ENCODE data around the gene ITGAV.

ITGAV gene

GRCh38 chr2:186724736-186725135, 134.9 kb downstream of the ITGAV start:
- no peak for TF ChIP-seq ZNF274 (IDR thresholded peaks at IDR 0.05; ENCODE audit: low read depth, low read length)
- no peak for TF ChIP-seq YY1 (IDR thresholded peaks at IDR 0.05; ENCODE audit: insufficient read depth, insufficient read length)
- no peak for TF ChIP-seq SUZ12 (IDR thresholded peaks at IDR 0.05; ENCODE audit: extremely low read depth, insufficient read depth, insufficient read length)
- no peaks in the 10 kb centered on the region for H3K4me1 ChIP-seq (ENCODE audit: insufficient read depth, insufficient read length)
- DNase-seq (ENCODE audit: low read depth, low spot score): no peak

DNA sequence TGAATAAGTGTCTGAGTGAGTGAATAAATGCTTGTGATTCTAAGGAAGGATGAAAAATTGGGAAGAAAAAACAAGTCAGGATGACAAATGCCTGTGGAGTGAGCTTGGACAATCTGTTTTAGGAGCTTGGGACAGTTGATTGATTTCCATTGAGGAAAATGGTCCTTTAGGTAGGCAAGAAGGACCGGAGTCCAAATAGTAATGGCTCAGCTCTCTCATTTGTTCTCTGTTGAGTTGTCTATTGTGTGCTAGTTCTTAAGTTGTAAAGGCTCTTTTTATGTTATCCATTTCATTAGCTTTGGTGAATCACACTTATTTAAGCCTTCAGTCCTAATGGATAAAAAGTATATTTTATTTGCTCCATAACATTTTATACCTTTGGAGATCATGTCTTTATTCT, 135.9 kb downstream of the ITGAV start:
- Histone ChIP-seq H3K4me3 (ENCODE audit: insufficient read length, low read depth) (no peak overlapping the region), H3K36me3 (ENCODE audit: insufficient read depth, insufficient read length, low read length) (no peaks in the 10 kb centered on the region), H3K27me3 (ENCODE audit: insufficient read depth, insufficient read length) (no peaks in the 10 kb centered on the region), H3K9ac (ENCODE audit: insufficient read length, low read depth) (no peak overlapping the region), H3K4me1 (ENCODE audit: insufficient read depth, insufficient read length) (no peaks in the 10 kb centered on the region), H3K9me3 (ENCODE audit: insufficient read depth, low read length) (no peaks in the 10 kb centered on the region)
- TF ChIP-seq YY1 (IDR thresholded peaks at IDR 0.05; ENCODE audit: insufficient read depth, insufficient read length) (no peak), ZNF274 (IDR thresholded peaks at IDR 0.05; ENCODE audit: low read depth, low read length) (no peak), SUZ12 (IDR thresholded peaks at IDR 0.05; ENCODE audit: extremely low read depth, insufficient read depth, insufficient read length) (no peak)
- no peak for DNase-seq (ENCODE audit: low read depth, low spot score)

More at GRCh38 chr2:186724736-186725135, 134.9 kb downstream of the ITGAV start:
- H3K9me3 ChIP-seq (ENCODE audit: insufficient read depth, low read length): no peaks in the 10 kb centered on the region
- H3K36me3 ChIP-seq (ENCODE audit: insufficient read depth, insufficient read length, low read length): no peaks in the 10 kb centered on the region
- no peak overlapping the region for H3K4me3 ChIP-seq (ENCODE audit: insufficient read length, low read depth)
- H3K27me3 ChIP-seq (ENCODE audit: insufficient read depth, insufficient read length): no peaks in the 10 kb centered on the region
- no peak overlapping the region for H3K9ac ChIP-seq (ENCODE audit: insufficient read length, low read depth)

DNA sequence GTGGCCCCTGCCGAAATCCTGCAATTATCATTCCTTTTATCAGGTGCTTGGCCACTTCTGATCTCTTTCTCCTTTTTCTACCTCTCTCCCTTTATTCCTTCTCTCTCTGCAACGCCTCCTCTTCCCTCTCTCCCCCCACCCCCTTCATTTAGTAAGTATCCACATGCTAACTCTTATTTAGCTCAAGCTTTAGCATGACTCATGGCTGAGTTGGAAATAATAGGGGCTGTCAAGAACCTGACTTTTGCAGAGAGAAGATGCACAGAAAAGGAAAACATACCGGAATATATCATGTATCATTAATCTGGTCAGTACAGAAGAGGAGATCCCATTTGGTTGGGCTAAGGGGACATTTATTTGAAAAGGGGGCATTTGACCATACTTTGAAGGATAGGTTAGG, 137.1 kb downstream of the ITGAV start:
- Histone ChIP-seq H3K9ac (ENCODE audit: insufficient read length, low read depth) (no peak overlapping the region), H3K36me3 (ENCODE audit: insufficient read depth, insufficient read length, low read length) (no peaks in the 10 kb centered on the region), H3K4me1 (ENCODE audit: insufficient read depth, insufficient read length) (no peaks in the 10 kb centered on the region), H3K9me3 (ENCODE audit: insufficient read depth, low read length) (peaks cover 9% of the 10 kb centered on the region), H3K4me3 (ENCODE audit: insufficient read length, low read depth) (no peak overlapping the region), H3K27me3 (ENCODE audit: insufficient read depth, insufficient read length) (no peaks in the 10 kb centered on the region)
- no peak for TF ChIP-seq YY1 (IDR thresholded peaks at IDR 0.05; ENCODE audit: insufficient read depth, insufficient read length)
- TF ChIP-seq ZNF274 (IDR thresholded peaks at IDR 0.05; ENCODE audit: low read depth, low read length): no peak
- no peak for TF ChIP-seq SUZ12 (IDR thresholded peaks at IDR 0.05; ENCODE audit: extremely low read depth, insufficient read depth, insufficient read length)
- DNase-seq (ENCODE audit: low read depth, low spot score): no peak

DNA sequence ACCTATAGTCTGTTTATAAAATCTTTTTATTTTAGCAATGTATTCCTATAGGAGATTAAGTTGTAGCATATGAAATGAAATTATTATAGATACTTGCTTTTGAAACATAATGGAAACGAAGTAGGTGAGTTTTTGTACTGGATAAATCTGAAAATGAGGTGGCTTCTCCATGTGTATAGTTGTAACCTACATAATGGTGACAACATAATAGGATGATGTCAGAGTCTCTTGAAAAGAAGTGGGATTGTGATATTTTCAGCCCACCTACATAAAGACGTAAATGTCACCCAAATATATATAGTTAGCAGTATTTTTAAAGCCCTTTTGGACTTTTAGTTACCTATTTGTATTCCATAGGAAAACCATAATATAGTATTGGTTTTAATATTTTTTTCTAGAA, 138.8 kb downstream of the ITGAV start:
- no peak overlapping the region for H3K9ac ChIP-seq (ENCODE audit: insufficient read length, low read depth)
- H3K36me3 ChIP-seq (ENCODE audit: insufficient read depth, insufficient read length, low read length): no peaks in the 10 kb centered on the region
- peaks cover 21% of the 10 kb centered on the region for H3K9me3 ChIP-seq (ENCODE audit: insufficient read depth, low read length)
- H3K4me3 ChIP-seq (ENCODE audit: insufficient read length, low read depth): no peak overlapping the region
- H3K4me1 ChIP-seq (ENCODE audit: insufficient read depth, insufficient read length): no peaks in the 10 kb centered on the region
- H3K27me3 ChIP-seq (ENCODE audit: insufficient read depth, insufficient read length): no peaks in the 10 kb centered on the region
- DNase-seq (ENCODE audit: low read depth, low spot score): no peak
- TF ChIP-seq YY1 (IDR thresholded peaks at IDR 0.05; ENCODE audit: insufficient read depth, insufficient read length) (no peak), SUZ12 (IDR thresholded peaks at IDR 0.05; ENCODE audit: extremely low read depth, insufficient read depth, insufficient read length) (no peak), ZNF274 (IDR thresholded peaks at IDR 0.05; ENCODE audit: low read depth, low read length) (no peak)

All from NT2/D1 (cell line).